ENCODE measurements around the gene ABHD3.
A peak's percentile ranks its signal among the peaks of the same experiment; 100 is the strongest.
"Not testable (repeated sequence)": the region's sequence is repeated elsewhere in the genome, so short reads cannot be mapped to it uniquely, and the experiment has no call there.

The ABHD3 gene

DNA sequence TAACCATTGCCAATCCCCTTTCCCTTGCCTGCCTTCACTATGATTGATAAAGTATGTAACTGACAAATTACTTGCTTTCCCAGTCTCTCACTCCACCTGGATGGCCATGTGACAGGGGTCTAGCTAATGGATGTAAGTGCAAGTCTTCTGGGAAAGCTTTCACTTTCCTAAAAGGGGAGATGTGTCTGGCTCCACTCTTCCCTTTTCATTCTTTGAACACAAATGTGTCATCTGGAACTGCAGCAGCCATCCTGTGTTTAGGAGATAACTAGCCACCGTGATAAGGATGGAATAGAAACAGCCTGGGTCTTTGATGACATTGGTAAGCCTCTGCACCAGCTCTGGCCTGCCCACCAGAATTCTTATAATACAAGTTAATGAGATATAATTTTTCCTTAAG is 54.3 kb downstream of the ABHD3 start:
- DNase-seq (ENCODE audit: low read depth in 2 of 2) = no peak

DNA sequence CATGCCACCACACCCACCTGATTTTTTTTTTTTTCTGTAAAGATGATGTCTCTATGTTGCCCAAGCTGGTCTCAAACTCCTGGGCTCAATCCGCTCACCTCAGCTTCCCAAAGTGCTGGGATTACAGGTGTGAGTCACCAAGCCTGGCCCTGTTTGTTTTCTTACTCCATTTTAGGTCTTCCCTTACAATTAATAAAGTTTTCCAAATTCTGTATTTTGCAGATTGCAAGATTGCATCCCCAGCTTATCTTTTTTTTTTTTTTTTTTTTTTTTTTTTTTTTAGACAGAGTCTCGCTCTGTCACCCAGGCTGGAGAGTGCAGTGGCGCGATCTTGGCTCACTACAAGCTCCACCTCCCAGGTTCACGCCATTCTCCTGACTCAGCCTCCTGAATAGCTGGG is 64.2 kb downstream of the ABHD3 start:
- DNase-seq (ENCODE audit: low read depth in 2 of 2) = not testable (repeated sequence)

DNA sequence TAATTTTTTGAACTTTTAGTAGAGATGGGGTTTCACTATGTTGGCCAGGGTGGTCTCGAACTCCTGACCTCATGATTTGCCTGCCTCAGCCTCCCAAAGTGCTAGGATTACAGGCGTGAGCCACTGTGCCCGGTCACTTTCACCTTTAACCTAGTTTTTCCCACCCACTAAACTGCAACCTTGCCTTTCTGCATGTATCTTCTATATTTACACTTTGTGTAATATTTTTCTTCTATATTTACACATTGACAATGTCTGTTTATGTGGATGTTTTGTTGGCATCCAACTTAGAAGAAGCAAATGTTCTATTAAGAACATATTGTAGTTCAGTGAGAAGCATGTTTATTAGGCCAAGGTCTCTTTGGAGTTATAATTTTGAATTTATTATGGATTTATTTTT is 65.8 kb downstream of the ABHD3 start:
- DNase-seq (ENCODE audit: low read depth in 2 of 2) = no peak

DNA sequence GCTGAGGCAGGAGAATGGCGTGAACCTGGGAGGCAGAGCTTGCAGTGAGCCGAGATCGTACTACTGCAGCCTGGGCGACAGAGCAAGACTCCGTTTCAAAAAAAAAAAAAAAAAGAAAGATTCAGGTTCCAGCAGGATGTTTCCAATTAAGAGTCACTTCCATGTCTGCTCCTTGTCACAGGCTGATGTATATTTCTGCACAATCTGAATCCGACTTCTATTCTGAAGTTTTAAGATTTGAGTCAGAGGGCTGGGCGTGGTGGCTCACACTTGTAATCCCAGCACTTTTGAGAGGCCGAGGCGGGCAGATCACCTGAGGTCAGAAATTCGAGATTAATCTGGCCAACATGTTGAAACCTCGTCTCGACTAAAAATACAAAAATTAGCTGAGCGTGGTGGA is 67.8 kb downstream of the ABHD3 start:
- no peak for DNase-seq (ENCODE audit: low read depth in 2 of 2)

DNA sequence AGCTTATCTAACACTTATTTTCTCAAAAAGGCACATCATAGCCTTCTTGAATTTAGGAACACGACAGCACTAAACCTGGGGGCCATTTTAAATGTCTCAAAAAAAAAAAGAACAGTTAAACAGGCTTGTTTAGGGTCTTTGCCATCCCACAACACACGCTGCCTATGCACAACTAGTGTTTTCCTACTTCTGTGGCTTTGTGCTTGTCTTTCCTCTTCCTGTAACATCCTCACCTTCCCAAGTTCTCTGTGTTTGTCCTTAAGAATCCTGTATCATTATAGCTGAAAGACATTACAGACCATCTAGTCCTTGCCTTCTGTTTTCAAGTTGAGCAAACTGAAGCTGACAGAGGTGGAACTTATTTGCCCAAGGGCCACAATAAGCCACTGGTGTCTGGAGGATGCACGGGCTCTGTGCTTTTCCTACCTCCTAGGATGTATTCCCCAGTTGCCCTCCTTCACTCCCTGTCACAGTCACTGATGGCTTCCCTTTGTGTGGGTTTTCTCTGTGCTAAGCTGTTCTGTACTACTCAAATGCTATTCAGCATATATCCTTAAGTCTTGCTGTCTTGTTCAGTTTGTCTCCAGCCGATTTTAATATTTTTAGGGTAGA is 69.9 kb downstream of the ABHD3 start:
- DNase-seq (ENCODE audit: low read depth in 2 of 2) = no peak

DNA sequence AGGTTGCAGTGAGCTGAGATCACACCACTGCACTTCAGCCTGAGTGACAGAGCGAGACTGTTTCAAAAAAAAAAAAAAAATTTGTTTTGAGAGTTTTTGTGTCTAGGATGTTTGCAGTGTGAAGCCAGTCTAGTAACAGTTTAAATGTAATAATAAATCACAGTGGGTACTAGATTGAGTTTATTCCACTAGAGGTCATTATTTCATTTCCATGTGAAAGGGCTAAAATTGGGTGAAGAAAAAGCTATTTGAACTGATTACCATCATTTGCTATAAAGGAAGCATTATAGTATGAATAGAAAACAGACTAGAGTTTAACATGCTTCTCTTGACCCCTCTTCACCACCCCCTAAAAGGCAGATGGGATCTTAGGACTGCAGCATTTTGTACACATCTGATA is 72.2 kb downstream of the ABHD3 start:
- DNase-seq (ENCODE audit: low read depth in 2 of 2) = no peak

DNA sequence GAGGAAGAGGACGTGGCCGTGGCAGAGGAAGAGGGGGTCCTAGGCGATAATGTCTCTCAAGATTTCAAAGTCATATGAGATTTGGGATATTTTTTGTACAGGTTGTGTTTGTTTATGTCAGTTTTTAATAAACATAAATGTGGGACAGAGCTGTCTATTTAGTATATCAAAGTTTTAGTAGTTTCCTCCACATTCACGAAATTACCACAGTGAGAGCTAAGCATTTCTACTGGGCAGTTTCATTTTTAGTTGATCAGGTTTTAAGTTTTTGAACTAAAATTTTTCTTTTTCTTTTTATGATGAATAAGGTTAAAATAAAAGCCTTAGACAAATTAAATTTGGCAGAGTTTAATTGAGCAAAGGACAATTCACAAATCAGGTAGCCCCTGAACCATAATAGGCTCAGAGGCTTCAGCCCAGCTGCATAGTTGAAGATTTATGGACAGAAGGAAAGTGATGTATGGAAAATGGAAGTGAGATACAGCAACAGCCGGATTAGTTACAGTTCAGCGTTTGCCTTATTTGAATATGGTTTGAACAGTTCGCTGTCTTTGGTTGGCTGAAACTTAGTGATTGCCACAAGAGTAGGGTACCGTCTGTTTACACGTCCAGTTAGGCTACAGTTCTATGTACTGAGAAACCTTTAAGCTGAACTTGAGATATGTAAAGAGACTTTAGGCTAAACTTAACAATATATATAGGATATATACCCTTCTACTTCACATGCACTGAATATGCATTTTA is 75.3 kb downstream of the ABHD3 start:
- no peak for DNase-seq (ENCODE audit: low read depth in 2 of 2)

DNA sequence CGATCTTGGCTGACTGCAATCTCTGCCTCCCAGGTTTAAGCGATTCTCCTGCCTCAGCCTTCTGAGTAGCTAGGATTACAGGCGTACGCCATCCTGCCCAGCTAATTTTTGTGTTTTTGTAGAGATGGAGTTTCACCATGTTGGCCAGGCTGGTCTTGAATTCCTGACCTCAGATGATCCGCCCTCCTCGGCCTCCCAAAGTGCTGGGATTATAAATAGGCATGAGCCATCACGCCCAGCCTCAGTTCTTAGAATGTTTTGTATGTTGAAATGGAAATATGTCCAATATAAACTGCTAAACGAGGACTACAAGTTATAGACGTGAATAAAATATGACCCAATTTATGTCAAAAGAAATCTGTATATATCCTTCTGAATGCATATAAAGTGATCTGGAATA is 82.9 kb downstream of the ABHD3 start:
- DNase-seq (ENCODE audit: low read depth in 2 of 2) = not testable (repeated sequence)

DNA sequence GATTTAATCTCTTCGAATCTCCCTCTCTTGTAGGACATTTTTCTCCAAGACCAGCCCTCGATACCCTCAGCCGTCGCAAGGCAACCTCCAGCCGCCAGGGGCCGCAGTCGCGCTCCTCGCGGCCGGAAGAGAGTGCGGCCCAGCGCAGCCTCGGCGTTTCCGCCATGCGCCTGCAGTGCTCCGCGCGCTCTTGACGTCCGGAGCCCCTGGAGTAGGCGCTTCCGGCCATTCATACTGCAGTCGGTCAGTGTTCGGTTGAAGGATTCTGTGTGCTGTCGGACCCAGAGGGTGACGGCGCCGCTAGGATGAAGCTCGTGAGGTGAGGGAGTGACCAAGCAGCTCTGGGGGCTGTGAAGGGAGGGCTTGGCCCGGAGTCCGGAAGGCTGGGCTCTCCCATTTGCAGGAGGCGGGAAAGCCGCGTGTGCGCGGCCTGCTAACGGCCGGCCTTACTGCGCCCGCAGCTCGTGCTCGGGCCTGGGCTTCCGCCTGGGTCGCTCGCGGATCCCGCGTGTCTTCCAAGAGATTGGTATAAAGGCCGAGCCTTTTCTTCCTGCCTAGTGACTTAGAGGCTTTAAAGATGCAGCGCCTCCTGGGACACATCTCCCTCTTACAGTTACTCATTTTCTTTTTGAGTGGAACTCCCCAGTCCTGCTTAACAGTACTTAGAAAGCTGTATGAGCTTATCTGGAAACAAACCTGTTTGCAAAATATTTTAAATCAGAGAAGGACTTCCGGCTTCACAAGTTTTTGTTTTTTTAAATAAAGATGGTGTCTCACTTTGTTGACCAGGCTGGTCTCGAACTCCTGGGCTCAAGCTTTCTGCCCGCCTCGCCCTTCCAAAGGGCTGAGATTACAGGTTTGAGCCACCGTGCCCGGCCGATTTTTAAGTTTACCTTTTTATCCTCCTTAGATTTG is 92.2 kb downstream of the ABHD3 start, which contains the start of gene SNRPD1:
TSS of gene SNRPD1 (plus strand) at position 190 of the 915 bp plus-strand sequence. CDS start at position 306, 116 bp downstream.
- peak; percentile 71 to 75 for DNase-seq (ENCODE audit: low read depth in 2 of 2)

DNA sequence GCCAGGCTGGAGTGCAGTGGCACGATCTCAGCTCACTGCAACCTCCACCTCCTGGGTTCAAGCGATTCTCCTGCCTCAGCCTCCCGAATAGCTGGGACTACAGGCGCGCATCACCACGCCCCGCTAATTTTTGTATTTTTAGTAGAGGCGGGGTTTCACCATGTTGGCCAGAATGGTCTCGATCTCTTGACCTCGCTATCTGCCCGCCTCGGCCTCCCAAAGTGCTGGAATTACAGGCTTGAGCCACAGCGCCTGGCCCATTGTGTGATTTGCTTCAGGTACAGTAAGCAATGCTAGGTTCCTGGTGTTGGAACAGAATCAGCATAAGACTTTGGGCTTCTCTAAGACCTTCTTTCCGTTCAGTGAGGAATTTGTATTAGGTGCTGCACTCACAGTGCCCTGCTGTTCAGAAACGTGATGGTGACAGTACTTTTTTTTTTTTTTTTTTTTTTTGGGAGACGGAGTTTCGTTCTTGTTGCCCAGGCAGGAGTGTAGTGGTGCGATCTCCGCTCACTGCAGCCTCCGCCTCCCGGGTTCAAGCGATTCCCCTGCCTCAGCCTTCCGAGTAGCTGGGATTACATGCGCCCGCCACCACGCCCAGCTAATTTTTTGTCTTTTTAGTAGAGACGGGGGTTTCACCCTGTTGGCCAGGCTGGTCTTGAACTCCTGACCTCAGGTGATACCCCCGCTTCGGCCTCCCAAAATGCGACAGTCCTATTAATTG is 93.0 kb downstream of the ABHD3 start:
- not testable (repeated sequence) for DNase-seq (ENCODE audit: low read depth in 2 of 2)

DNA sequence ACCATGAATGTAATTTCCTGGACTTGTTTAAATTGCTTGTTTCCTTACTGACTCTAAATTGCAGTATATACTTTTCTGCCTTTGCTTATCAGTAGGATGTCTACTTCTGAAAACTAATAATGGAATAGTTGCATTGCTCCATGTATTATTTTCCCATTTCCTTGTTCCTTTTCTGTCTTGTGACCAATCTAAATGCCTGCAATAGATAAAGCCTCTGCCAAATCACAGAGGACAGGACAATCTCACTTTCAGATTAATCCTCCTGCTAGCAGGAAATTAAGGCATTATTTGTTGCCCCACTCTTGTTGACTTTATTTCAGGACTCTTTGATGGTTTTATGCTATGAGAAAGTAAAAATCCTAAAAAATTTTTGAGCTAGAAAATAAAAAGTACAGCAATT is 99.4 kb downstream of the ABHD3 start:
- DNase-seq (ENCODE audit: low read depth in 2 of 2) = no peak

DNA sequence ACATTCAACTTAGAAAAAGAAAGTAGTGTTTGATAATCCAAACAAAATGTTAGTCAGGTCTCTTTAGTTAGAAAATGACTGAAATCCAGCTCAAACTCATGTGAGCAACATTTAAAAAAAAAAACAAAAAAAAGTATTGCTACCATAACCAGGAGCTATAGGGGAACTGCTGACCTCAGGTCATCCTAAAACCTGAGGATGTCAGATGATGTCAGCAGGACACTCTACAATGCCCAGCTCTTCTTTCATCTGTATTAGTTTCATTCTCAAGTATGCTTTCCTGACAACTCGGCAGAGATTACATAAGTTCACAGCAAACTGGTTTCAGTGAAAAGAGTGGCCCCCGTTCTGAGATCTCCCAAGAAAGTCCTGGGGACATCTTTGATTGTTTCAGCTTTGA is 99.9 kb downstream of the ABHD3 start:
- no peak for DNase-seq (ENCODE audit: low read depth in 2 of 2)

DNA sequence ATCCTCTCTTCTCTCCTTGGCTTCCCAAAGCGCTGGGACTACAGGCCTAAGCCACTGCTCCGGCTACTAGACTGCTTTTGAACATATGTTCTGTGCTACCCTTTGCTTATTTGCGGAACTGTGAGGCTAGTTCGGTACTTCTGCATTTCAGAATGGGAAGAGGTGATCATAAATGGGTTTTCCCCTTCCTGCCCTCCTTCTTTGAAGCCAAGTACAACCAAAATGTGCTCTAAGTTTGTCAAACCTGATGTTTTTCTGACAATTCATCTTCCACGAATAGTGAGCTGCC is 102.3 kb downstream of the ABHD3 start:
- DNase-seq (ENCODE audit: low read depth in 2 of 2) = no peak
